Body of pancreas (tissue), 4 donors: ENCODE data around the gene LEMD3.

Experiments used
- CTCF ChIP-seq, 7 experiments: fragments of 450-650 bp in 4 of 7; fragments of 200-600 bp in 3 of 7; sonication (generic) in 3 of 7; IDR thresholded peaks; one replicate each; pipeline ENCODE4 v1.5.1; 2016 to 2019; ENCODE audit warnings: antibody characterized with exemption in 7 of 7
- POLR2A ChIP-seq, 3 donors: fragments of 450-650 bp; IDR thresholded peaks; one replicate each; pipeline ENCODE4 v1.6.1; 2016; ENCODE audit warnings: antibody characterized with exemption in 3 of 3, mild to moderate bottlenecking in 2 of 3

- TF ChIP-seq CTCF (IDR thresholded peaks at IDR 0.05) = no peak
- TF ChIP-seq POLR2A (IDR thresholded peaks at IDR 0.05) = no peak
These were observed 13.6 kb upstream of the LEMD3 start for GRCh38 chr12:65155784-65156183.
